ENCODE results near the gene S1PR4.
A peak's percentile ranks its signal among the peaks of the same experiment; 100 is the strongest.
"Not testable (repeated sequence)": the region's sequence is repeated elsewhere in the genome, so short reads cannot be mapped to it uniquely, and the experiment has no call there.

Gene S1PR4

DNA sequence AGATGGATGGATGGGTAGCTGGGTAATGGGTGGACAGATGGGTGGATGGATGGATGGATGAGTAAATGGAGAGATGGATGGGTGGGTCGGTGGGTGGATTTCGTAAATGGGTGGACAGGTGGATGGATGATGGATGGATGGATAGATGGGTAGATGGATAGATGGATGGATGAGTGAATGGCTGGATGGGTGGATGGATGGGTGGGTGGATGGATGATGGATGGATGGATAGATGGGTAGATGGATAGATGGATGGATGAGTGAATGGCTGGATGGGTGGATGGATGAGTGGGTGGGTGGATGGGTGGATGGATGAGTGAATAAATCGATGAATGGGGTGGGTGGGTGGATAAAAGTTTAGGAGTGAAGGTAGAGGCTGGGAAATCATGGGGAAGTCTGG lies 24.1 kb upstream of the S1PR4 start:
- H3K27me3 ChIP-seq (ENCODE audit: control insufficient read depth, insufficient read depth, low read length); H3K4me3 ChIP-seq (ENCODE audit: low read length); H3K36me3 ChIP-seq (ENCODE audit: insufficient read depth, low read length); H3K9me3 ChIP-seq (replicated peaks; ENCODE audit: low read length): not testable (repeated sequence)
- peak overlapping the region; percentile 57 for H3K4me2 ChIP-seq (ENCODE audit: low read length)
- peaks cover 12% of the 10 kb centered on the region for H3K4me1 ChIP-seq (ENCODE audit: control insufficient read depth, insufficient read depth, low read length)
- H3K9ac ChIP-seq (ENCODE audit: low read depth, low read length) = peak overlapping the region; percentile 42

DNA sequence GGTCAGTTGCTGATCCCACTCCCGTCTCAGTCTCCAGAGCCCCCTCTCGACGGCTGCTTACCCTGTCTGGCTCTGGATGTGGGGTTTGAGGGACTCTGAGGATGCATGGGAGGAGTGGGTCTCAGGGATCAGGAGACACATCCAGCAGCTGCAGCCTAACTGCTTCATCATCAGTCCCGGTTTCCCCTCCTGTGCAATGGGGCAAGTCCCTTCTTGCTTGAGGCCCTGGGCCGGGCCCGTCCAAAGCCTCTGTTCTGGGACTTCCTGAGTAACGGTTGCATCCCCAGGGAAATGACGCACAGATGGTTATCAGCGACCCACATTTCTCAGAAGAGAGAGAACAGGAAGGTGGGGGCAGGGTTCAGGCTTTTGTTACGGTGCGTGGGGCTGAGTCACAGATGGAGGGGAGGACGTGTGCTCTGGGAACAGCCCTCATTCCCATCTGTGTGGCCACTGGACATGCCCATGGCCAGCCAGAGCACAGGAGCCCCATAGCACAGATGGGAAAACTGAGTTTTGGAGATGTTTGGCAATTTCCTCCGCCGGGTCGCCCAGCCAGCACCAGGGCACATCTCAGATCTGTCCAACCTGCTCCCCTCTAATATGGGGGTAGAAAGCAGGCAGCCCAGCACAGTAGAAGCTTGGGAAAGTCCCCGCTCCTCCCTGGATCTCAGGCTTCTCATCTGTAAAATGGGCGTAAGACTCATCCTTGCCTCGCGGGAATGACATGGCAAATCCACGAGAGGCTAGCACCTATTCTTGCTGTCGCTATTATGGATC lies 23.4 kb upstream of the S1PR4 start:
- Histone ChIP-seq H3K4me1 (ENCODE audit: control insufficient read depth, insufficient read depth, low read length) (peaks cover 12% of the 10 kb centered on the region), H3K4me3 (ENCODE audit: low read length) (no peak overlapping the region), H3K9me3 (replicated peaks; ENCODE audit: low read length) (no peaks in the 10 kb centered on the region), H3K27me3 (ENCODE audit: control insufficient read depth, insufficient read depth, low read length) (peaks cover 5% of the 10 kb centered on the region), H3K4me2 (ENCODE audit: low read length) (peak overlapping the region; percentile 57), H3K9ac (ENCODE audit: low read depth, low read length) (peak overlapping the region; percentile 42), H3K36me3 (ENCODE audit: insufficient read depth, low read length) (no peaks in the 10 kb centered on the region)

GRCh38 chr19:3157096-3157845 lies 21.3 kb upstream of the S1PR4 start:
- no peaks in the 10 kb centered on the region for H3K27me3 ChIP-seq (ENCODE audit: control insufficient read depth, insufficient read depth, low read length)
- no peaks in the 10 kb centered on the region for H3K9me3 ChIP-seq (replicated peaks; ENCODE audit: low read length)
- H3K9ac ChIP-seq (ENCODE audit: low read depth, low read length) = no peak overlapping the region
- no peak overlapping the region for H3K4me2 ChIP-seq (ENCODE audit: low read length)
- H3K36me3 ChIP-seq (ENCODE audit: insufficient read depth, low read length) = no peaks in the 10 kb centered on the region
- H3K4me1 ChIP-seq (ENCODE audit: control insufficient read depth, insufficient read depth, low read length) = peaks cover 17% of the 10 kb centered on the region
- H3K4me3 ChIP-seq (ENCODE audit: low read length) = no peak overlapping the region

- no peaks in the 10 kb centered on the region for H3K27me3 ChIP-seq (ENCODE audit: control insufficient read depth, insufficient read depth, low read length)
- no peaks in the 10 kb centered on the region for H3K36me3 ChIP-seq (ENCODE audit: insufficient read depth, low read length)
- H3K9me3 ChIP-seq (replicated peaks; ENCODE audit: low read length) = no peaks in the 10 kb centered on the region
Measured at GRCh38 chr19:3159565-3159964, 19.0 kb upstream of the S1PR4 start.

DNA sequence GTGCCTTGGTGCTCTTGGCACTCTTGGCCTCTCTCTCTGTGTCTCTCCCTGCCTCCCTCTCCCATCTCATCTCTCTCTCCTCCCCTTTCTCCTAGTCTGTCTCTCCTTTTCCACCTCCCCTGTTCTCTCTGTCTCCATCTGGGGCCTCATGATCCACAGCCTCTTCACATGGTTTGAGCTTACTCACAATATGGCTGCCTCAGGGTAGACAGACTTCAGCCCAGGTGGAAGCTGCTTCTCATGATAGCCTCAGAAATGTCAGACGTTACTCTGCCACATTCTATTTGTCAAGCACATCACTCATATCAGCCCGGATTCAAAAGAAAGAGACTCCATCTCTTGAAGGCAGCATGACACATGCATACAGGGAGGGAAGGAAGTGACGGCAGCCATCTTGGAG lies 18.4 kb upstream of the S1PR4 start:
- H3K4me2 ChIP-seq (ENCODE audit: low read length) = no peak overlapping the region
- no peak overlapping the region for H3K4me3 ChIP-seq (ENCODE audit: low read length)
- peaks cover 8% of the 10 kb centered on the region for H3K4me1 ChIP-seq (ENCODE audit: control insufficient read depth, insufficient read depth, low read length)
- no peaks in the 10 kb centered on the region for H3K36me3 ChIP-seq (ENCODE audit: insufficient read depth, low read length)
- no peaks in the 10 kb centered on the region for H3K9me3 ChIP-seq (replicated peaks; ENCODE audit: low read length)
- no peak overlapping the region for H3K9ac ChIP-seq (ENCODE audit: low read depth, low read length)
- H3K27me3 ChIP-seq (ENCODE audit: control insufficient read depth, insufficient read depth, low read length) = no peaks in the 10 kb centered on the region

More at GRCh38 chr19:3159565-3159964, 19.0 kb upstream of the S1PR4 start:
- no peak overlapping the region for H3K4me3 ChIP-seq (ENCODE audit: low read length)
- no peak overlapping the region for H3K4me2 ChIP-seq (ENCODE audit: low read length)
- H3K4me1 ChIP-seq (ENCODE audit: control insufficient read depth, insufficient read depth, low read length) = peaks cover 14% of the 10 kb centered on the region
- no peak overlapping the region for H3K9ac ChIP-seq (ENCODE audit: low read depth, low read length)

DNA sequence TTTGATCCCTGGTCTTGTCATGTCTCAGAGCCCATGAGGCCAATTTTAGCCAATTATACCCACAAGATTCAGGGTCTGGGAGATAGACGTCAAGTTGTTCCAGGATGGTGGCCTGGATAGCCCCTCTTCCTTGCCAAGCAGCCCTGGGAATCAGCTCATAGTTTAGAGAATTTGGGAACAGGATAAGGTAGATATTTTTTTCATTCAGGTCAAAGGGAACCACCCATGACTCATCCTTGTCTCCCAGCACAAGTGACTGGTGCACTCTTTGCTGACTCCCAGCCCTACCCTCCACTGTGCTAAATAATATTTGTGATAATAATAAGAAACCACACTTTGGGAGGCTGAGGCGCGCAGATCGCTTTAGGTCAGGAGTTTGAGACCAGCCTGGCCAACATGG lies 17.1 kb upstream of the S1PR4 start:
- Histone ChIP-seq H3K4me2 (ENCODE audit: low read length) (no peak overlapping the region), H3K9me3 (replicated peaks; ENCODE audit: low read length) (no peaks in the 10 kb centered on the region), H3K4me1 (ENCODE audit: control insufficient read depth, insufficient read depth, low read length) (peaks cover 4% of the 10 kb centered on the region), H3K4me3 (ENCODE audit: low read length) (no peak overlapping the region), H3K9ac (ENCODE audit: low read depth, low read length) (no peak overlapping the region), H3K36me3 (ENCODE audit: insufficient read depth, low read length) (no peaks in the 10 kb centered on the region), H3K27me3 (ENCODE audit: control insufficient read depth, insufficient read depth, low read length) (no peaks in the 10 kb centered on the region)

- Histone ChIP-seq H3K36me3 (ENCODE audit: insufficient read depth, low read length) (no peaks in the 10 kb centered on the region), H3K4me2 (ENCODE audit: low read length) (no peak overlapping the region), H3K4me1 (ENCODE audit: control insufficient read depth, insufficient read depth, low read length) (peaks cover 4% of the 10 kb centered on the region), H3K4me3 (ENCODE audit: low read length) (no peak overlapping the region), H3K9ac (ENCODE audit: low read depth, low read length) (no peak overlapping the region), H3K9me3 (replicated peaks; ENCODE audit: low read length) (no peaks in the 10 kb centered on the region), H3K27me3 (ENCODE audit: control insufficient read depth, insufficient read depth, low read length) (no peaks in the 10 kb centered on the region)
Measured at GRCh38 chr19:3162418-3163229, 15.9 kb upstream of the S1PR4 start.

DNA sequence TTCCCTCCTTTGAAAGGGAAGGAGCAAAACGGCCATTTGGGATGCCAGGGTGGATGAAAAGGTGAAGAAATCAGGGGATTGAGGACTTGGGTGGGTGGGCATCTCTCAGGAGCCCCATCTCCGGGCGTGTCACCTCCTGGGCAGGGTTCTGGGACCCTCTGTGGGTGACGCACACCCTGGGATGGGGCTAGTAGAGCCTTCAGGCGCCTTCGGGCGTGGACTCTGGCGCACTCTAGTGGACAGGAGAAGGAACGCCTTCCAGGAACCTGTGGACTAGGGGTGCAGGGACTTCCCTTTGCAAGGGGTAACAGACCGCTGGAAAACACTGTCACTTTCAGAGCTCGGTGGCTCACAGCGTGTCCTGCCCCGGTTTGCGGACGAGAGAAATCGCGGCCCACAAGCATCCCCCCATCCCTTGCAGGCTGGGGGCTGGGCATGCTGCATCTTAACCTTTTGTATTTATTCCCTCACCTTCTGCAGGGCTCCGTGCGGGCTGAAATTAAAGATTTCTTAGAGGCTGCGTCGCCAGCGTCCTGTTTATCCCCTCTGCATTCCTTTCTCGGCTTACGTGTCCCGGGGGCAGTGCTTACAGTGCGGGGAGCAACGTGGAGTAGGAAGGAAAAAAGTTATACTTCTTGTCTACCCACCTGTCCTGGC lies 15.2 kb upstream of the S1PR4 start:
- no peaks in the 10 kb centered on the region for H3K36me3 ChIP-seq (ENCODE audit: insufficient read depth, low read length)

DNA sequence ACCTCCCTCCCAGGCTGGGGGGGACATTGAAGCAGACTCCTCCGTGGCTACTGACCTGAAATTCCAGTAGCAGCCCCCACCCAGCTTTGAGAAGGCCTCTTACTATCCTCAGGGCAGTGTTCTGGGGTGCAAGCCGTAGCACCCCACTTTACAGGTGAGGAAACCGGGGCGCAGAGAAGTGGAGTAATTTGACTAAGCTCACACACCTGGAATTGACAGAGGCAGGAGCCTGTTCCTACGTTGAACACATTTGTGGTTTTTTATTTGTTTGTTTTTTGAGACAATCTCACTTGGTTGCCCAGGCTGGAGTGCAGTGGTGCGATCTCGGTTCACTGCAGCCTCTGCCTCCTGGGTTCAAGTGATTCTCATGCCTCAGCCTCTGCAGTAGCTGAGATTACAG lies 14.6 kb upstream of the S1PR4 start:
- Histone ChIP-seq H3K4me3 (ENCODE audit: low read length) (no peak overlapping the region), H3K9me3 (replicated peaks; ENCODE audit: low read length) (no peaks in the 10 kb centered on the region), H3K9ac (ENCODE audit: low read depth, low read length) (no peak overlapping the region), H3K4me2 (ENCODE audit: low read length) (no peak overlapping the region), H3K27me3 (ENCODE audit: control insufficient read depth, insufficient read depth, low read length) (no peaks in the 10 kb centered on the region), H3K4me1 (ENCODE audit: control insufficient read depth, insufficient read depth, low read length) (peaks cover 4% of the 10 kb centered on the region), H3K36me3 (ENCODE audit: insufficient read depth, low read length) (no peaks in the 10 kb centered on the region)

More for the DNA sequence above, 15.2 kb upstream of the S1PR4 start:
- Histone ChIP-seq H3K4me1 (ENCODE audit: control insufficient read depth, insufficient read depth, low read length) (peaks cover 4% of the 10 kb centered on the region), H3K9ac (ENCODE audit: low read depth, low read length) (no peak overlapping the region), H3K4me2 (ENCODE audit: low read length) (peak overlapping the region; percentile 58), H3K9me3 (replicated peaks; ENCODE audit: low read length) (no peaks in the 10 kb centered on the region), H3K27me3 (ENCODE audit: control insufficient read depth, insufficient read depth, low read length) (no peaks in the 10 kb centered on the region), H3K4me3 (ENCODE audit: low read length) (no peak overlapping the region)

- Histone ChIP-seq H3K4me3 (ENCODE audit: low read length) (no peak overlapping the region), H3K9ac (ENCODE audit: low read depth, low read length) (no peak overlapping the region), H3K9me3 (replicated peaks; ENCODE audit: low read length) (no peaks in the 10 kb centered on the region), H3K4me1 (ENCODE audit: control insufficient read depth, insufficient read depth, low read length) (no peaks in the 10 kb centered on the region), H3K36me3 (ENCODE audit: insufficient read depth, low read length) (no peaks in the 10 kb centered on the region), H3K4me2 (ENCODE audit: low read length) (no peak overlapping the region), H3K27me3 (ENCODE audit: control insufficient read depth, insufficient read depth, low read length) (peaks cover 7% of the 10 kb centered on the region)
Measured at GRCh38 chr19:3167533-3168272, 10.9 kb upstream of the S1PR4 start.

Data from skeletal muscle satellite cell (primary cell).